ENCODE measurements around the gene KRTAP10-10.
"Not testable (repeated sequence)": the region's sequence is repeated elsewhere in the genome, so short reads cannot be mapped to it uniquely, and the experiment has no call there.

The KRTAP10-10 gene

DNA sequence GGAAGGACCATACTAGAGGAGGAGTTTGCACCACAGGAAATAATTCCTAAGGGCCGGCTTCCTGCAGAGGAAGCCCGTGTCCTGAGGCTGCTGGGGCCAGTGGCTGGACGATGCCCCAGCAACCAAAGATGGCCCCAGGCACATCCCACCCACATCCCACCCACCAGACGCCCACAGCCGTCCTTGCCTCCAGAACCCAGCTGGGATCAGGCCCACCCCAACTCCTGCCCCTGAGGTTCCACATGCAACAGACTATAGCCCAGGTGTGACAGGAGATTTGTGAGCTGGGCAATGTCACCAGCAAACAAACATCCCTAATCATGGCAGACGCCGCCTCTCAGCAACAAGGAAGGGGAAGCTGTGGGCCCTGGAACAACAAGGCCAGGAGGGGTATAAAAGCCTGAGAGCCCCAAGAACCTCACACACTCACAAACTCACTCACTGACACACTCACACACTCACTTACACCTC, 10.4 kb upstream of the KRTAP10-10 start, which contains the start of gene KRTAP10-9:
TSS of gene KRTAP10-9 (plus strand) at position 421 of the 471 bp plus-strand sequence. CDS start 79 bp downstream, outside the sequence.
- no peak for DNase-seq (ENCODE audit: low read depth in 2 of 2)

DNA sequence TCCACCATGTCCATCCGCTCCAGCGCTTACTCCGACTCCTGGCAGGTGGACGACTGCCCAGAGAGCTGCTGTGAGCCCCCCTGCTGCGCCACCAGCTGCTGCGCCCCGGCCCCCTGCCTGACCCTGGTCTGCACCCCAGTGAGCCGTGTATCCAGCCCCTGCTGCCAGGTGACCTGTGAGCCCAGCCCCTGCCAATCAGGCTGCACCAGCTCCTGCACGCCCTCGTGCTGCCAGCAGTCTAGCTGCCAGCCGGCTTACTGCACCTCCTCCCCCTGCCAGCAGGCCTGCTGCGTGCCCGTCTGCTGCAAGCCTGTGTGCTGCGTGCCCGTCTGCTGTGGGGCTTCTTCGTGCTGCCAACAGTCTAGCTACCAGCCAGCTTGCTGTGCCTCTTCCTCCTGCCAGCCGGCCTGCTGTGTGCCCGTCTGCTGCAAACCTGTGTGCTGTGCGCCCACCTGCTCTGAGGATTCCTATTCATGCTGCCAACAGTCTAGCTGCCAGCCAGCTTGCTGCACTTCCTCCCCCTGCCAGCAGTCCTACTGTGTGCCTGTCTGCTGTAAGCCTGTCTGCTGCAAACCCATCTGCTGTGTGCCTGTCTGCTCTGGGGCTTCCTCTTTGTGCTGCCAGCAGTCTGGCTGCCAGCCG, 9.9 kb upstream of the KRTAP10-10 start:
- not testable (repeated sequence) for DNase-seq (ENCODE audit: low read depth in 2 of 2)

DNA sequence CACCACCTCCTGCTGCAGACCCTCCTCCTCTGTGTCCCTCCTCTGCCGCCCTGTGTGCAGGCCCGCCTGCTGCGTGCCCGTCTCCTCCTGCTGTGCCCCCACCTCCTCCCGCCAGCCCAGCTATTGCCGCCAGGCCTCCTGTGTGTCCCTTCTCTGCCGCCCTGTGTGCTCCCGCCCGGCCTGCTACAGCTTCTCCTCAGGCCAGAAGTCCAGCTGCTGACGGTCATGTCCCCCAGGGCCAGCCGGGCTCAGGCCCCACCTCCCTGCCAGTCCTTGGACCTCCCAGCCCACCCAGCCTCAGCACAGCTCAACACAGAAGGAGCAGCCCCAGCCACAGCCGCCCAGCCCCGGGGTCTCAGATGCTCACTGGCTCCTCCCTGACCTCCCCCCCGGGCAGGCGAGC, 9.3 kb upstream of the KRTAP10-10 start:
- not testable (repeated sequence) for DNase-seq (ENCODE audit: low read depth in 2 of 2)

DNA sequence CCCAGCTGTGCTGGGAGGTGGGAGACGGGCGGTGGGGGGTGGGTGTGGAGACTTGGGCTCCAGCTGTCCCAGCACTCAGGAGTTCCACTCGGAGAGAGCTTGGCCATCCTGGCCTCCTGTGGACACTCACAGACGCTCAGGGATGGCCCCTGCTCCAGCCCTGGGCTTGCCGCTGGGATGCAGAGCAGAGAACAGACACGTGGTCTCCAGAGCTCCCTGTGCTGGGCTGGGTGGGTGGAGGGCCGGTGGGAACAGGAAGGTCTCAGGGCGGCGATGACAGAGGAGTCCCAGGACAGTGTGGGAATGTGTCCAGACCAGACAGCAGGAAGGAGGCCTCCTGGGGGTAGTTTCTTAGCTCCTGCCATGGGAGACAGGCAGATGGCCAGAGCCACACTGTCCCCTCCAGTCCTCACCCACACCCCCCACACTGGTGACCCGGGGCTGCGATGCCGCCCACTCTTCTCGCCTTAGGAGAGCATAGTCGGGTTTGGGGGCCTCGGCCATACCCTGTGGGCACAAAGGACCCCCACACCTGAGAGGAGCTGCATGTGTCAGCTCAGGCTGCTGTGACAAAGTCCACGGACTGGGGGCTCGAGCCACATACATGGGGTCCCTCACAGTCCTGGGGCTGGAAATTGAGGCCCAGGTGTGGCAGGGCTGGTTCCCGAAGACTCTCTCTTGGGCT, 8.3 kb upstream of the KRTAP10-10 start:
- DNase-seq (ENCODE audit: low read depth in 2 of 2) = no peak

DNA sequence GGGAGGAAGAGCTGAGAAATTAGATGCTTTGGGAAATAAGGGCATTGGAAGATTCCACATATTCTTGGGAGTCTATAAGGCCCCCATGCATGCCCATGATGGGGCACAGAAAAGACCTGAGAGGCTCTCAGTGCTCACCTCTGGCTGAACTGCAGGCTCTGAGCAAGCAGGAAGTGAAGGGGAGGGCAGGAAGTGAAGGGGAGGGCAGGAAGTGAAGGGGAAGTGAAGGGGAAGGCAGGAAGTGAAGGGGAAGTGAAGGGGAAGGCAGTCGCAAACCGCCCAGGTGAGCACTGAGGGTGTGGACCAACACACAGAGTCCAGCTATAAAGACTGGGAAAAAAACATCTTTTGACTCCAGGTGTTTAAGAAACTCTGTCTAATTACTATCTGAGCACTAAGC, 6.7 kb upstream of the KRTAP10-10 start:
- DNase-seq (ENCODE audit: low read depth in 2 of 2) = no peak

DNA sequence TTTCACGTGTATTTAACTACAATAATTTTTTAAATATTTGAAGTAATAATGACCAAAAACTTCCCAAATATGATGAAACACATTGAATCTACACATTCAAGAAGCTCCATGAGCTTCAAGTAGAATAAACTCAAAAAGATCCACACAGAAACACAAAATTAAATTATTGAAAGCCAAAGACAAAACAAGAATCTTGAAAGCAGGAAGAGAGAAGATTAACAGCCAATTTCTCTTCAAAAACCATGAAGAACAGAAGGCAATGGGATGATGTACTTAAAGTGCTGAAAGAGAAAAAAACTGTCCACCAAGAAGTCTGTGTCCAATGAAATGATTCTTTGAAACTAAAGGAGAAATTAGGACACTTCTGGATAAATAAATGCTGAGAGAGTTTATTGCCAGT, 5.1 kb upstream of the KRTAP10-10 start:
- no peak for DNase-seq (ENCODE audit: low read depth in 2 of 2)

DNA sequence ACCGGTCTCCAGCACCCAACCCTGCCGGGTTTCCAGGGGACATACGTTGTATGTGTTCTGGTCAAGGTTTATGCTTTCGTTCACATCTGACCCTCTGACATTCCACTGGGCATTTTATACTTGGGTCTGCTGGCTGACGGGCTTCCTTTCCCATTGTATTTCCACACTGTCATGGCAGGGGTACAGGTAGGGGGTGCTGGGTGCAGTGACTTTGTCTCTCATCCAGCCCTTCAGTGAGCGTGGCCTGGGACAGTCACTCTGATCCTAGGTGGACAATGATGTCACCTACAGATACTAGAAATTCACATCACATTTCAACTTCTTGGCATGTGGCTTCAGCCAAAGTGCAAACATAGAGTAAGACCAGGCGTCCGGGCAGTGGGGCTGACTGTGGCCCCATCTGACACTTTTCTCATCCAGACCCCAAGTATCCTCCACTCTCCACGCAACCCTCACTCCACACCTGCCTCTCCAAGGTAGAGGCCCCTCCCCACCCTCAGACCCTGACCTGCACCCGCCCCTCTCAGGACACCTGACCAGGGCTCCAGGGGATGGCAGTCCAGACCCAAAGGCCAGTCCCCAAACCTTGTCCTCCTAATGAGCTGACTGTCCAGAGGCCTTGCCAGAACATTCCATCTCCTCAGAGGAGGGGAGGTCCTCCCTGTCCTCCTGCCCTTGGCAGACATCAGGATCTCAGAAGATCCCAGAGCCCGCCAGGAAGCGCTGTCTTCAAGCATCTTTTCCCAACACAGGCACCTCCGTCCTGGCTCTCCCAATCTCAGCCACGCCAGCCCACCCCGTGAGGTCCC, 743 bp upstream of the KRTAP10-10 start:
- DNase-seq (ENCODE audit: low read depth in 2 of 2) = no peak

DNA sequence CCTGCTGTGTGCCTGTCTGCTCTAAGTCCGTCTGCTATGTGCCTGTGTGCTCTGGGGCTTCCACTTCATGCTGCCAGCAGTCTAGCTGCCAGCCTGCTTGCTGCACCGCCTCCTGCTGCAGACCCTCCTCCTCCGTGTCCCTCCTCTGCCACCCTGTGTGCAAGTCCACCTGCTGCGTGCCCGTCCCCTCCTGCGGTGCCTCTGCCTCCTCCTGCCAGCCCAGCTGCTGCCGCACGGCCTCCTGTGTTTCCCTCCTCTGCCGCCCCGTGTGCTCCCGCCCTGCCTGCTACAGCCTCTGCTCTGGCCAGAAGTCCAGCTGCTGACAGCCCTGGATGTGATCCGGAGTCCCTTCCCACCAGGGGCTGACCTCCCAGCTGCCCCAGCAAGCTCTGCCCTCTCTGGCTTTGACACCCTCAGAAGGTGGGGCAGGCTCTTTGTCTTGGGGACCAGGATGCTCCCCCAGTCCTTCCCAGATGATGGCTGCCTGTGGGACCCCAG, 744 bp downstream of the KRTAP10-10 start:
- not testable (repeated sequence) for DNase-seq (ENCODE audit: low read depth in 2 of 2)

DNA sequence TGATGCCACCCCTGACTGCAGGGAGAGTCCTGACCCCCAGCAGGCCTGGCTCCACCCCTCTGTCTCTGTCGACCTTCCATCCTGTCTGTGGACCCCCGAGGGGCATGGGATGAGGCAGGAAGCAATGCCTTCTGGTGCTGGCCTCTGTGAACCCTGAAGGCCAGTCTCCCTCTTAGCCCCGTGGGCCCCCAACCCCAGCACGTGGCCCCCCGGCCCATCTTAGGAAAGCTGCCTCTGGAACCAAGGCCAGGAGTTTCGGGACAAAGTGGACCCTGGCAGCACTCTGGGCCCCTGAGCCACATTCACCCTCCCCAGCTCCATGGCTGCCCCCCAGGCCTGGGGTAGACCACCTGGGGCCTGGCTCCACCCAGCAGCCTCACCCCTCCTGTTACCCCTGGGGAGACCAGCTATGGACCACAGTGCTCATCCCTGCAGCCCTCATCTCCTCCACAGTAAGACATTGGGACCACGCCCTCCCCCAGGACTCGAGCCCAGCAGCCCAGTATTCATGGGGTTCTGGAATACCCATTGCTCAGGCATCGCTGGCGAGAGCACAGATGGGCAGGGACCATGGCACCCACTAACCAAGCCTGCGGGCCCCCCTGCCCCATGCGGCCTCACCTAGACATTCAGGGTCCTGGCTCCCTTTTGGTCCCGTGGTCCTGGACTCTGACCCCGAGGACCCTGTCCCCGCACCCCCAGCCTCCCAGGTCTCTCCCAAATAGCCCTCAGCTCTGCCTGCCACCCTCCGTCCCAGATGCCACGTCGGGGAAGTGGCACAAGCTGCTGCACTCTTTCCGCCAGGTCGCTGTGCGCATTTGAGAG, 1.6 kb downstream of the KRTAP10-10 start:
- DNase-seq (ENCODE audit: low read depth in 2 of 2) = not testable (repeated sequence)

DNA sequence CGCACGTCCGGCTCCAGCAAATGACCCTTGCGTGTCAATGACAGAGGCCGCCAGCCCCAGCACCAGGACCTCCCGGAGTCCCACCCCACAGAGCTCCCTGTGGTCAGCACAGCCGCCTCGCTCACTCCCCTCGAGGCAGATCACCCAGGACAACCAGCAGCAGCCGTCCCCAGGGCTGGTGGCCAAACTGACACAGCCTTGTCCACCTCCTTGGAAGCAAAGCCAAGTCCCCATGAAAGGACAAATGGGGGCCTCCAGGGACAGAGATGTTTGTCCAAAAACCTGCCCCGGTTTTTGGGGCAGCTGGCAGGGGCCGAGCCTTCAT, 2.1 kb downstream of the KRTAP10-10 start:
- no peak for DNase-seq (ENCODE audit: low read depth in 2 of 2)

DNA sequence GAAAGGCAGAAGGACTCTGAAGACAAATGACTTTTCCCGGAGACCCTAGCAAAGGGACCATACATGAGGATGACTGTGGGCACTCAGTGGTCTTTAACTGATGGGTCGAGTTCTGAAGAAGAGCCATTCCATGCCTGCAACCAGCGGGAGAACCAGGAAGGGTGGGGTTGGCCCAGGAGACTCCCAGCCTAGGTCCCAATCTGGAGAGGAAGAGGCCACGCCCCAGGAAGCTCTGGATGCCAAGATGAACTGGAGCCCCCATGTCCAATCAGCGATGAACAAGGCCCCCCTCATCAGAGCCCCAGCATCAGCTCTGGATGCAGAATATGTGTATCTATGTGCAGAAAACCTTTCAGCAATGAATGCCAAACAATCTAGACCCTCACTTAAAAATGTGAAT, 3.6 kb downstream of the KRTAP10-10 start:
- no peak for DNase-seq (ENCODE audit: low read depth in 2 of 2)

DNA sequence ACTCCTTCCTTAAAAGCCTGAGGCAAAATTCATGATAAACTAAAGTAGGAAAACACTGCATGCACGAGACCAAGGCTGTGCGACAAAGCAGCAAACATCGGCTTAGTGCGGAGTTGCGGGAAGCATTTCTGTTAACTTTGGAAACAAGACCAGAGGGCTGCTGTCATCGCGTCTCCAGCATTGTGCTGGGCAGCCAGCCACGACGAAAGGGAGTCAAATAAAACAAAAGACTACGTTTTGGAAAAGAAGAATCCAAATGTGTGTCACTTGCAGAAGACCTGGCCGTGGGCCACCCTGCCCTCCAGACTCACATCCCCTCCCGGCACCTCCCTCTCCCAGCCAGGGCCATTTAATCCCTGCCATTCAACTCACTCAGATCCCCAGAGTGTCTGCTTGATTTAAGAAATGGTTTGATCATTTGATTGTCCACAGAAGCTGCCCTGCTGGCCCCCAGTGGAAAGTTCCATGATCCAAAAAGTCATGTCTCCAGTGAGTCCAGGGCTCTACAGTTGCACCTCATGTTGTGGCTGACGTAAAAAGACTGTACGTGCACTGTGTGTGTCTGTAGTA, 6.7 kb downstream of the KRTAP10-10 start:
- no peak for DNase-seq (ENCODE audit: low read depth in 2 of 2)

DNA sequence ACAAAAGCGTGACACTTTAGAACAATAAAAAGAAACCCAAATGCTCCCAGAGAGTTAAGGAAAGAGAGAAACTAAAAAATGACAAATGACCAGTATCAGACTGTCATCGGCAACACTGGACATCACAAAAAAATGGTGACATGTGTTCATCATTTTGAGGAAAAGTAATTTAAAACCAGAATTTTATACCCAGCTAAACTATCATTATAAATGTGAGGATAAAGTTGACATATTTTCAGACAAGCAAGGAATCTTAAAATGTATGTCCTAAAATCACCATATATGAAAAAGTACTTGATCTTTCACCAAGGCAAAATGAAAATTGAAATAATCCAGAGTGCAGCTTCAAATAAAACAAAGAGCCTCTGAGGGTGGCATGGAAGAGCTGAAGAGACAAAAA, 7.7 kb downstream of the KRTAP10-10 start:
- DNase-seq (ENCODE audit: low read depth in 2 of 2) = no peak

DNA sequence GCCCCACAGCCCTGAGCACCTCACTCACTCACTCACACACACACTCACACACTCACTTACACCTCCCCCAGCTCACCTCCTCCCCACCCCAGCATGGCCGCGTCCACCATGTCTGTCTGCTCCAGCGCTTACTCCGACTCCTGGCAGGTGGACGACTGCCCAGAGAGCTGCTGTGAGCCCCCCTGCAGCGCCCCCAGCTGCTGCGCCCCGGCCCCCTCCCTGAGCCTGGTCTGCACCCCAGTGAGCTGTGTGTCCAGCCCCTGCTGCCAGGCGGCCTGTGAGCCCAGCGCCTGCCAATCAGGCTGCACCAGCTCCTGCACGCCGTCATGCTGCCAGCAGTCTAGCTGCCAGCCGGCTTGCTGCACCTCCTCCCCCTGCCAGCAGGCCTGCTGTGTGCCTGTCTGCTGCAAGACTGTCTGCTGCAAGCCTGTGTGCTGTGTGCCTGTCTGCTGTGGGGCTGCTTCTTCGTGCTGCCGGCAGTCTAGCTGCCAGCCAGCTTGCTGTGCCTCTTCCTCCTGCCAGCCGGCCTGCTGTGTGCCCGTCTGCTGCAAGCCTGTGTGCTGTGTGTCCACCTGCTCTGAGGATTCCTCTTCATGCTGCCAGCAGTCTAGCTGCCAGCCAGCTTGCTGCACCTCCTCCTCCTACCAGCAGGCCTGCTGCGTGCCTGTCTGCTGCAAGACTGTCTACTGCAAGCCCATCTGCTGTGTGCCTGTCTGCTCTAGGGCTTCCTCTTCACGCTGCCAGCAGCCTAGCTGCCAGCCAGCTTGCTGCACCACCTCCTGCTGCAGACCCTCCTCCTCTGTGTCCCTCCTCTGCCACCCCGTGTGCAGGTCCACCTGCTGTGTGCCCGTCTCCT, 9.4 kb downstream of the KRTAP10-10 start, which contains the start of gene KRTAP10-11:
TSS of gene KRTAP10-11 (plus strand) at position 49 of the 856 bp plus-strand sequence. CDS start at position 94, 45 bp downstream.
- DNase-seq (ENCODE audit: low read depth in 2 of 2) = not testable (repeated sequence)

DNA sequence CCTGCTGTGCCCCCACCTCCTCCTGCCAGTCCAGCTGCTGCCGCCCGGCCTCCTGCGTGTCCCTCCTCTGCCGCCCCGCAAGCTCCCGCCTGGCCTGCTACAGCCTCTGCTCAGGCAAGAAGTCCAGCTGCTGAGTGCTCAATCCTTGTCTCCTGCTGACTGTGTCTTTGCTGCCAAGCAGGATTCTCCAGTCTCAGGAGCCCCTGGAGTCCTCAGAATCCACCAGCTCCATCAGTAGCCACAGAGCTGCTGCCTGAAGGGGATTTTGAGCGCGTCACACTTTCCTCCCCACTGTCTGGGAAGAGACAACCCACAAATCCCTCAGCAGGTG, 10.0 kb downstream of the KRTAP10-10 start:
- no peak for DNase-seq (ENCODE audit: low read depth in 2 of 2)

DNA sequence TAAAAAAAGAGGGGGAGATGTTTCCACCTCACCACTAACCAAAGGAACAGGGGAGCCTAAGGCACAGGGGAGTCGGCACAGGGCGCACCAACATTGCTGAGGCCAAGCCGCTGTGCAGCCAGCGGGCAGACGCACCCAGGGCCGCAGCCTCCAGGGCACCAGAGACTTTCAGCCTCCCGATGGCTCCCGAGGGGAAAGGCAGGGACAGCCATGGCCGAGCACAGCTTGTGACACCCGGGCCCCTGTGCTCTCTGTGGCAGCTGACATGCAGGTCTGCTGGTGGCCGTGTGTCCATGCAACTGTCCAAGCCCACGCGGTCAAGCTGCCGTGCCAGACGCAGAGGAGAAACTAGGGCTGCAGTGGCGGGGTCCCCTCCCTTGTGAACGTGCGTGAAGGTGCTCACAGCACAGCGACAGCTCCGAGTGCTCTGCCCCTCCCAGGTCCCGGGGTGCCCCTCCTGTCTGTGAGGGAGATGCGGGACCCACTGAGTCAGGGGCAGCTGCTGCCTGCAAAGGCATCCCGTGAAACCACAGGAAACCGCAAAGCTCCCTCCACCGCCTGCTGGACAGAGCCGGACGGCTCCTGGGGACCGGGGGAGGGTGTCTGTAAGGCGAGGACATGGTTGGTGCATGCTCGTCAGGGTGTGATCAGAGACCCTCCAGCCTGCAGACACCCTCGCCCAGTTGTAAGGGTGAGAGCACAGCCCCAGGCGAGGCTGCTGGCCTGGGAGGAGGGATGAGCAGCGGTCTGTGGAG, 11.6 kb downstream of the KRTAP10-10 start:
- DNase-seq (ENCODE audit: low read depth in 2 of 2) = no peak

DNA sequence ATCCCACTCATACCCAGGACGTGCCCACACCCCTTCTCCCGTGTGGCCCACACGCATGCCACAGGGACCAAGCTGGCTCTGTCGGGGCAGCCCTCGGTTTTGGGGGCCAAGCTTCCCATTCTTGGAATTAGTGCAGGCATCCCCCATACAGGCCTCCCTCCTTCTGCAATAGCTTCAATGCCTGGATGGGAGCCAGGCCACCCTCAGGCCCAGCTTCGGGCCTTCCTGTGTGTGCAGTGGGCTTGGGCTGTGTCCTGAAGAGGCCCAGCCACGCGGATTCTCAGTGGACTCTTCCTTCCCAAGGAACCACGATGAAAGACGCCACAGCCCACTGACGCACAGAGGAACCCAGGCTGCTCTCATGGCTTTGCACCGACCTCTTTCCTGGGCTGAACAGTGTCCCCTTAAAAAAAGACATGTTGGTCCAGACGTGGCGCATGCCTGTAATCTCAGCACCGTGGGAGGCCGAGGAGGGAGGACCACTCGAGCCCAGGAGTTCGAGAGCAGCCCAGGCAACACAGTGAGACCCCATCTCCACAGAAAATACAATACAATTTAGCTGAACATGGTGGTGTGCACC, 12.5 kb downstream of the KRTAP10-10 start:
- no peak for DNase-seq (ENCODE audit: low read depth in 2 of 2)

DNA sequence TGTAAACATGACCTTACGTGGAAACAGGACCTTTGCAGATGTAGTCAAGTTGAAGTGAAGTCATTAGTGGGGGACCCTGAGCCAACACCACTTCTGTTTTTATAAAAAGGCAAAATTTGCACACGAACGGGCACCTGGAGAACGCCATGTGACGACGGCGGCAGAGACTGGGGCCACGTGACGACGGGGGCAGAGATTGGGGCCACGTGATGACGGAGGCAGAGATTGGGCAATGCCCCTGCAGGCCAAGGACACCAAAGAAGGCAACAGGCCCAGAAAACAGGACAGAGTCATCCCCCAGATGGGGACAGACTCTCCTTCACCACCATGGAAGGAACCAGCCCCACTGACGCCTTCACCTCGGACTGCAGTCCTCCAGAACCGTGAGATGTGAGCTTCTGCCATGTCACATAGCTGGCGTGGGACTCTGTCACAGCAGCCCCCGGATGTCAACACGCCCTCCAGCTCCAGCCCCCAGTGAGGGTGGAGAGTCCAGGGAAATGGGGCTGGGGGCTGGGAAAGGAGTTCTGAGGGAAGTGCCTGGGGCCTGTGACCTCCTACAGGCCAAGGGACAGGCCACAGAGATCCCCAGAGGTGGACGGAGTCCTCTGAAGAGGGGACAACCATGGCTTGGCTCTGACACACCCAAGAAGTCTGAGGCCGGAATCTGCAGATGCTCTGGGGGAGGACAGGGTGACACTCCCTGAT, 13.3 kb downstream of the KRTAP10-10 start:
- DNase-seq (ENCODE audit: low read depth in 2 of 2) = no peak

All from stimulated activated CD4-positive, alpha-beta T cell treated with anti-CD3 and anti-CD28 coated beads, Interleukin-1b, Interleukin-23, amount 100 ng/mL, for 4 hours (primary cell).